KOPT-K1 (cell line): ENCODE measurements around the gene ATP9B.

ENCODE experiments used
- H3K27ac ChIP-seq: fragments of 200-600 bp; sonication (generic); 2 replicates; pipeline ENCODE4 v1.5.1; 2016; ENCODE audit warnings: antibody characterized with exemption, mild to moderate bottlenecking, low read depth, low read length; ENCODE audit not compliant: poor library complexity, severe bottlenecking
- H3K36me3 ChIP-seq: fragments of 200-600 bp; sonication (generic); 2 replicates; pipeline ENCODE4 v1.5.1; 2017; ENCODE audit warnings: antibody characterized with exemption, mild to moderate bottlenecking, low read length, moderate library complexity; ENCODE audit not compliant: insufficient read depth
- H3K9me3 ChIP-seq: fragments of 200-600 bp; sonication (generic); 2 replicates; pipeline ENCODE4 v1.5.1; 2017; ENCODE audit warnings: antibody characterized with exemption, low read length, mild to moderate bottlenecking; ENCODE audit not compliant: insufficient read depth, poor library complexity, severe bottlenecking

Gene ATP9B

GRCh38 chr18:79385326-79385707 is 316.1 kb downstream of the ATP9B start:
- no peak overlapping the region for H3K27ac ChIP-seq
- no peaks in the 10 kb centered on the region for H3K36me3 ChIP-seq
- H3K9me3 ChIP-seq = no peaks in the 10 kb centered on the region

GRCh38 chr18:79385708-79386341 is 316.6 kb downstream of the ATP9B start:
- no peaks in the 10 kb centered on the region for H3K36me3 ChIP-seq
- no peak overlapping the region for H3K27ac ChIP-seq
- no peaks in the 10 kb centered on the region for H3K9me3 ChIP-seq

GRCh38 chr18:79386547-79386946 is 317.4 kb downstream of the ATP9B start:
- H3K27ac ChIP-seq = no peak overlapping the region
- H3K9me3 ChIP-seq = no peaks in the 10 kb centered on the region
- H3K36me3 ChIP-seq = no peaks in the 10 kb centered on the region

- Histone ChIP-seq H3K36me3 (no peaks in the 10 kb centered on the region), H3K27ac (no peak overlapping the region), H3K9me3 (no peaks in the 10 kb centered on the region)
Observed at GRCh38 chr18:79387214-79387613, 318.0 kb downstream of the ATP9B start.

GRCh38 chr18:79387615-79388014 is 318.4 kb downstream of the ATP9B start:
- Histone ChIP-seq H3K27ac (no peak overlapping the region), H3K36me3 (no peaks in the 10 kb centered on the region)

GRCh38 chr18:79388043-79388442 is 318.8 kb downstream of the ATP9B start:
- Histone ChIP-seq H3K27ac (no peak overlapping the region), H3K9me3 (no peaks in the 10 kb centered on the region), H3K36me3 (no peaks in the 10 kb centered on the region)

More at GRCh38 chr18:79387615-79388014, 318.4 kb downstream of the ATP9B start:
- H3K9me3 ChIP-seq = no peaks in the 10 kb centered on the region

- Histone ChIP-seq H3K9me3 (no peaks in the 10 kb centered on the region), H3K36me3 (no peaks in the 10 kb centered on the region)
Observed at GRCh38 chr18:79389689-79390088, 320.5 kb downstream of the ATP9B start.

GRCh38 chr18:79392226-79392625 is 323.0 kb downstream of the ATP9B start:
- H3K36me3 ChIP-seq = no peaks in the 10 kb centered on the region

More at GRCh38 chr18:79389689-79390088, 320.5 kb downstream of the ATP9B start:
- no peak overlapping the region for H3K27ac ChIP-seq

GRCh38 chr18:79393181-79393634 is 324.0 kb downstream of the ATP9B start:
- Histone ChIP-seq H3K36me3 (no peaks in the 10 kb centered on the region), H3K27ac (no peak overlapping the region)

More at GRCh38 chr18:79392226-79392625, 323.0 kb downstream of the ATP9B start:
- Histone ChIP-seq H3K27ac (no peak overlapping the region), H3K9me3 (no peaks in the 10 kb centered on the region)

GRCh38 chr18:79393635-79394533 is 324.7 kb downstream of the ATP9B start:
- no peaks in the 10 kb centered on the region for H3K9me3 ChIP-seq
- no peaks in the 10 kb centered on the region for H3K36me3 ChIP-seq
- H3K27ac ChIP-seq = no peak overlapping the region

More at GRCh38 chr18:79393181-79393634, 324.0 kb downstream of the ATP9B start:
- H3K9me3 ChIP-seq = no peaks in the 10 kb centered on the region

- Histone ChIP-seq H3K27ac (no peak overlapping the region), H3K36me3 (no peaks in the 10 kb centered on the region), H3K9me3 (no peaks in the 10 kb centered on the region)
Observed at GRCh38 chr18:79394534-79395307, 325.5 kb downstream of the ATP9B start.

- no peak overlapping the region for H3K27ac ChIP-seq
- no peaks in the 10 kb centered on the region for H3K36me3 ChIP-seq
- H3K9me3 ChIP-seq = no peaks in the 10 kb centered on the region
Observed at GRCh38 chr18:79395308-79395640, 326.1 kb downstream of the ATP9B start.

- Histone ChIP-seq H3K36me3 (no peaks in the 10 kb centered on the region), H3K27ac (no peak within 1 kb of the TSS), H3K9me3 (no peaks in the 10 kb centered on the region)
Observed at GRCh38 chr18:79395761-79396404, 326.7 kb downstream of the ATP9B start, which contains the start of gene NFATC1. Gene NFATC1, plus strand, starts transcription at chr18:79395930. Its CDS starts 295 bp downstream, at chr18:79396225.

- no peaks in the 10 kb centered on the region for H3K36me3 ChIP-seq
- H3K9me3 ChIP-seq = no peaks in the 10 kb centered on the region
- H3K27ac ChIP-seq = no peak overlapping the region
Observed at GRCh38 chr18:79396431-79397246, 327.4 kb downstream of the ATP9B start.
